ENCODE data around the gene CLK3.
"Not testable (repeated sequence)": the region's sequence is repeated elsewhere in the genome, so short reads cannot be mapped to it uniquely, and the experiment has no call there.

CLK3 gene

DNA sequence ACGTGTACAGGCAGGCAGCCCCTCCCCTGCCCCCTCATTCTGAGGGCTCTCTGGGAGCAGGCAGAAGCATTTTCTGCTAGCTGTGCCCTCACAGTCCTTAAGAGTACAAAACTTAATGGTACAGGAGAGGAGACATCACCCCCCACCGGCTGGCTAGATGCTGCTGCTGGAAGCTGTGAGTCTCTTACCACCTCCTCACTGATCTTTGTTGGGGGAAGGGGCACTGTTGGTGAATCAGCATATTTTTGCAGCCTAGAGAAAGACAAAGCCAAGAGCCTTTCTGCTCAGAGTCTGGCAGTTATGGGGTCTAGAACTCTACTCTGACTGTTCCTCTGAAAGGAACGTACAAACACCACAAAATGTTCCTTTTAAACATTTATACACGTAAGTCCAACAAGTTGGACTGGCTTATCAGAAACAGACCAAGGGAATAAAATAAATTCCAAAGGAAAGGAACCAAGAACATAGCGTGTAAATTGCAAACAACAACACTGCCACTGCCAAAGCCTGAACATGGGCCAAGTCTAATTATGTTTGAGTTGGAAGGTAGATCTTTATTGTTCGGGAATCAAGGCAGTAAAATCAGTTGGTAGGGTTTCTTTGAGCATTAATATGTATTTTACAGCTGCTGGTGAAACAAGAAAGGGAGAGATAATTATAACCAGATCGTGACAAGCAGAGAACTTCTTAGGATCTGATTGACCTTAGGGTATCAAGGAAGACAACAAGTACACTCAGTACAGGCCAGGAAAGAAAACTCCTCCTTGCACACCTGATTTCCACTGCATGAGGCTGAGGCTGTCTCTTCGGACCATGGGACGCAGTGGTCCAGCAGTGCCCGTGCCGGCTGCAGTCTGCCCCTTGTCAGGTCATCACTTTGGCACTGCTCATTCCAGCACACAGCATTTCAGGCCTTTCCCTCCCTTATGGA, 27.4 kb downstream of the CLK3 start:
- DNase-seq, result no peak
- no peak for ATAC-seq

GRCh38 chr15:74643665-74644204, 28.1 kb downstream of the CLK3 start:
- DNase-seq (no peak), ATAC-seq (no peak)

- no peak for DNase-seq
- ATAC-seq, result no peak
Measured at GRCh38 chr15:74646480-74646879, 30.8 kb downstream of the CLK3 start.

DNA sequence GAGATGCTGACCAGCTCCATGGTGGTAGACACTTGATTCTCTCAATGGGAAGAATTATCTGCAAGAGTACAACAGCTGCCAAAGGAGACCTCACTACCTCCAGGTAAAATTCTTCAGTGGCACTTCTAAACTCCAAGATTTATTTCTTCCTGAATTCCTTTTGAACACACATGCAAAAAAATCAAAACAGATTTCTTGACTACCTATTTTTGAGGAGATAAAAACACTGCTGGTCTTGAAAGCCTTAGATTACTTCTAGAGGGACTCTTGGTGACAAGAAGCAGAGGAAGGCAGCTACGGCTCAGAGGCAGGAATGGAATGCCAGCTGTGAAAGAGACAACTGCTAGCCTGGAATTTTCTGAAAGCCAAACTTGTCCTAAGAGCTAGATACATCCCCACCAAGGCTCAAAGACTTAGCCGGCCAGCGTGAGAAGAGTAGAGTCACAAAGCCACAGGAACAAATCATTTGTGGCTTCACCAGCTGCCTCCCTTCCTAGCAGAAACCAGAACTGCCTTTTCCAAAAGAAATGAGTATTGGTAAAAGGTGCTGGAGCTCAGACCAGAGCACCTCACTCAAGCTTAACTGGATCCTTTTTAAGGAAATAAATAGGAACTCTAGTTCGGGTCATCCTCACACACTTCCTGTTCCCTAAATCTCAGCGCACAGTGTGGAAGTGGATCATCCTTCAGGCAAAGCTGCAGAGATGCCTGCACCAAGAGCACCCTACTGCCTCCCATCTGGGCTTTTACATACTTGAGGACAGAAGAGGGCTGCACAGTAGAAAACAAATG, 32.6 kb downstream of the CLK3 start:
- no peak for ATAC-seq
- no peak for DNase-seq

GRCh38 chr15:74651242-74651741, 35.7 kb downstream of the CLK3 start:
- DNase-seq (no peak), ATAC-seq (no peak)

- no peak for ATAC-seq
Measured at GRCh38 chr15:74653426-74654102, 37.9 kb downstream of the CLK3 start.

GRCh38 chr15:74655424-74655823, 39.8 kb downstream of the CLK3 start:
- DNase-seq, result no peak
- no peak for ATAC-seq

More at GRCh38 chr15:74653426-74654102, 37.9 kb downstream of the CLK3 start:
- no peak for DNase-seq

DNA sequence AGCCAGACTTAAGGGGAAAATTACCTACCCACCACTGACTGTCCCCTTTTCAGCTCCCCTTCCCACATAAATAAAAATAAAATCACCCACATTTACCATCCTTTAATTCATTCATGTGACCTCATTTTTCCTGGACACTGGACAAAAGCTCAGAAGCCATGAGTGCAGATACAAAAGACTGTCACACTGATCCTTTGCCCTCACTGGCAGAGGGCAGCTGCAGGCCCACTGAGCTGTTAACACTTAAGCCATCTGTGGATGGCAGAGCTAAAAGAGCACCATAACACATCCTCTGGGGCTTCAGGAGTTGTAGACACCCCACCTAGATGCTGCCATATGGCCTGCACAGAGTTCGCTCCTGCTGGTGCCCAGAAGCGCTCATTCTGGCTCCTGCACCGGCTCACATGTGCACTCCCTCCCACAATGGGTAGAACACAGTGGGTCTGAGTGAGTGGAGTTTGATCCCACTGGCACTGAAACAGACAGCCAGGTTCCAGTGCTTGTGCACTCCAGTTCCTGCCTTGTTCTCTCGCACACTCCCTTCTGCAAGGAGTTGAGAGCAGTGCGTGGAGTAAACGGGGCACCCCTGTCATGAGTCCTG, 41.4 kb downstream of the CLK3 start:
- no peak for ATAC-seq
- no peak for DNase-seq

DNA sequence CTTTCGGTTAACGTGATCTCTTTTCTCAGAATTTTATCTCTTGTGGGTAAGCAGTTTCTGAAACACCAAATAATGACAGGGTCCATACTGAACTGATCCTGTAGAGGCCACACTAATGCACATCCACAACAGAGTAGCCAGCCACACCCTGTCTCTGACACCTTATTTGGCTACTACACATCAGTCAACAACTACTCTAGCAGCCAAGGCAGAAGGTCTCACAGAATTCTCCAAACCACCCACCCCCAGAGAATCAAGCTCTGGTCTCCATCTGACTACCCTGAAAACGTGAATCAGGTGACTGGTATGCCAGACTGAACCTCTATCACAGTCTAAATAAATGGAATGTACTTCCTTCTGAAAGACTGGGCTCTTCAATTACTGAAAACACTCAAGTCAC, 42.2 kb downstream of the CLK3 start:
- DNase-seq (no peak), ATAC-seq (no peak)

GRCh38 chr15:74661280-74661679, 45.6 kb downstream of the CLK3 start:
- not testable (repeated sequence) for DNase-seq, ATAC-seq

DNA sequence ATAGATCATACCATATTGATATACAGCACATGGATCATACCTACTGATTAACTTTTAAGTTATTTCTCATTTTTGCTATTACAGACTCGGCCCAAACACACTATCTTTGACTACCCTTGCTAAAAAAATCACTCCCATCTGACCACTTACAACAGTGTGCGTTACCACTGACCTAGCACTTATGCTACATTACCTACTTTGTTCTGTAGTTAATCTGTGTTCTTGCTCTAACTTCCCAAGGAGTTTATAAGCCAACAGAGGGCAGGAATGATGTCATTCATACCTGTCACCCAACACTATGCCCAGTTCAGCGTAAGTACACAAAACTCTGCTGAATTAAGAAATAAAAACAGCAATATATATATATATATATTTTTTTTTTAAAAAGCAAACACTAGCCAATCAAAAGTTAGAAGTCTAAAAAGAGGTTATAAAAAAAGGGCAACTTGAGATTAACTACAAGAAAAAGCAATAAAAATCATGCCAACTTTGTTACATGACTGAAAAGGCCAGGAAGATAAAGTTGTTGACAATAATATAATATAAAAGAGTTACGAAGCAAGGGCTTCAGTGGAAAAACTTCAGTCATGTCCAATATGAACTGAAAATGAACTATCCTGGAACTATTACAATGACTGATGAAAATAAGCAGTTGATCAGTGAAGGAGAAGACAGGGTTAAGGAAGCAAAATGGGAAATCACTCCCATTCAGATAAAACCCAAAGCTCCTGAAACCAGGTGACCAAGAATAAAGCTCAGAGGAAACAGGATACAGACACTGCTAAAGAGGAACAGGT, 46.6 kb downstream of the CLK3 start:
- ATAC-seq, result no peak
- DNase-seq, result no peak

- no peak for ATAC-seq
- DNase-seq, result no peak
Measured at GRCh38 chr15:74663303-74664027, 47.8 kb downstream of the CLK3 start.

GRCh38 chr15:74664028-74664616, 48.5 kb downstream of the CLK3 start:
- DNase-seq (no peak), ATAC-seq (no peak)

- no peak for DNase-seq
- ATAC-seq, result no peak
Measured at GRCh38 chr15:74664670-74665069, 49.0 kb downstream of the CLK3 start.

GRCh38 chr15:74667975-74668374, 52.3 kb downstream of the CLK3 start:
- DNase-seq (no peak), ATAC-seq (no peak)

GRCh38 chr15:74669627-74670026, 54.0 kb downstream of the CLK3 start:
- DNase-seq, result no peak

GRCh38 chr15:74674161-74674560, 58.5 kb downstream of the CLK3 start:
- DNase-seq (no peak), ATAC-seq (no peak)

More at GRCh38 chr15:74669627-74670026, 54.0 kb downstream of the CLK3 start:
- ATAC-seq, result no peak

DNA sequence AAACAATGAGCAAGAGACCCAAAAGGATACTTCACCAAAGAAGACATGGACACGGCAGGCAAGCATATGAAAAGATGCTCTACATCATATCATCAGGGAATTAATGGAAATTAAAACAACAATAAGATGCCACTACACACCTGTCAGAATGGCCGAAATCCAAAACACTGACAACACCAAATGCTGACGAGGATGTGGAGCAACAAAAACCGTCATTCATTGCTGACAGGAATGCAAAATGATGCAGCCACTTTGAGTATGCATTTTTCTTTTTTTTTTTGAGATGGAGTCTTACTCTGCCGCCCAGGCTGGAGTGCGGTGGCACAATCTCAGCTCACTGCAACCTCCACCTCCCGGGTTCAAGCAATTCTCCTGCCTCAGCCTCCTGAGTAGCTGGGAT, 61.2 kb downstream of the CLK3 start:
- ATAC-seq, result no peak
- DNase-seq, result no peak
